ENCODE data around the gene KIF26B.

GRCh38 chr1:245715291-245715701 lies 560.5 kb downstream of the KIF26B start:
- TF ChIP-seq ISL1 (CRISPR knock-in tag; IDR thresholded peaks at IDR 0.05) (no peak), CSRNP3 (CRISPR knock-in tag; IDR thresholded peaks at IDR 0.05) (no peak), PATZ1 (CRISPR knock-in tag; IDR thresholded peaks at IDR 0.05; ENCODE audit: borderline replicate concordance) (no peak), CREB5 (CRISPR knock-in tag; IDR thresholded peaks at IDR 0.05; ENCODE audit: low read depth) (no peak), ZNF8 (CRISPR knock-in tag; IDR thresholded peaks at IDR 0.05) (no peak), ZFP30 (CRISPR knock-in tag; IDR thresholded peaks at IDR 0.05) (no peak), ESRRG (CRISPR knock-in tag; IDR thresholded peaks at IDR 0.05) (no peak), POU6F1 (CRISPR knock-in tag; IDR thresholded peaks at IDR 0.05; ENCODE audit: borderline replicate concordance, low read depth) (no peak), ZC3H10 (CRISPR knock-in tag; IDR thresholded peaks at IDR 0.05) (no peak)

Data from SK-N-SH treated with all-trans-retinoic acid at 6 μM for 48 hours (cell line).